Bone marrow (tissue), 2 donors: ENCODE measurements around the gene EHD2.
"Not testable (repeated sequence)": the region's sequence is repeated elsewhere in the genome, so short reads cannot be mapped to it uniquely, and the experiment has no call there.

ENCODE experiments used
- DNase-seq, 2 donors: peaks; one replicate each; lab custom pipeline; 2025; lab: John Stamatoyannopoulos, UW

Gene EHD2

GRCh38 chr19:47749326-47749725, 36.1 kb downstream of the EHD2 start:
- DNase-seq, result no peak

GRCh38 chr19:47750752-47751151, 37.5 kb downstream of the EHD2 start:
- DNase-seq, result no peak

GRCh38 chr19:47752440-47753211, 39.4 kb downstream of the EHD2 start:
- DNase-seq, result no peak

GRCh38 chr19:47754206-47755064, 41.2 kb downstream of the EHD2 start:
- DNase-seq, result no peak

- no peak for DNase-seq
Measured at GRCh38 chr19:47755065-47755761, 42.0 kb downstream of the EHD2 start.

GRCh38 chr19:47755762-47756626, 42.8 kb downstream of the EHD2 start:
- no peak for DNase-seq

- DNase-seq, result no peak
Measured at GRCh38 chr19:47756627-47756929, 43.4 kb downstream of the EHD2 start.

GRCh38 chr19:47756953-47757608, 43.9 kb downstream of the EHD2 start:
- no peak for DNase-seq

- DNase-seq, result no peak
Measured at GRCh38 chr19:47757617-47758442, 44.6 kb downstream of the EHD2 start.

- no peak for DNase-seq
Measured at GRCh38 chr19:47758443-47758804, 45.2 kb downstream of the EHD2 start.

GRCh38 chr19:47760632-47760999, 47.4 kb downstream of the EHD2 start:
- no peak for DNase-seq

GRCh38 chr19:47761566-47761965, 48.3 kb downstream of the EHD2 start:
- no peak for DNase-seq

GRCh38 chr19:47762151-47762550, 48.9 kb downstream of the EHD2 start:
- no peak for DNase-seq

GRCh38 chr19:47762615-47763308, 49.5 kb downstream of the EHD2 start:
- no peak for DNase-seq

GRCh38 chr19:47764705-47765104, 51.5 kb downstream of the EHD2 start:
- DNase-seq, result not testable (repeated sequence)

GRCh38 chr19:47765523-47766358, 52.5 kb downstream of the EHD2 start:
- DNase-seq, result no peak

GRCh38 chr19:47766359-47766620, 53.1 kb downstream of the EHD2 start:
- DNase-seq, result no peak

- DNase-seq, result no peak
Measured at GRCh38 chr19:47766670-47767069, 53.4 kb downstream of the EHD2 start.

- no peak for DNase-seq
Measured at GRCh38 chr19:47767349-47767748, 54.1 kb downstream of the EHD2 start.
